Natural killer cell (primary cell): ENCODE results near the gene IFNA5. TPM values are rescaled to one million over a fixed set of nuclear protein-coding genes. Genes with fewer than 3 reads are reported as not detected.

Experiments used
- ATAC-seq, 3 donors: fragments of 150-1000 bp in 2 of 3; fragments of 200-7000 bp in 1 of 3; cut with Tn5 transposase; 1 replicate in 1 of 3; 2 replicates in 2 of 3; pipeline ENCODE4 v1.10.0; 2021; ENCODE audit warnings: mild to moderate bottlenecking in 2 of 3, moderate library complexity in 2 of 3
- DNase-seq, 2 donors: peaks; one replicate each; pipeline versions ENCODE4 v3.0.0 to v3.0.0-alpha.2; 2013 to 2021; ENCODE audit warnings: mixed read lengths in 1 of 2
- H3K27ac ChIP-seq: one replicate; pipeline ENCODE4 v1.5.1; 2013; ENCODE audit warnings: mild to moderate bottlenecking, low read length
- H3K27me3 ChIP-seq: one replicate; pipeline ENCODE4 v1.6.1; 2013; ENCODE audit warnings: low read length; ENCODE audit not compliant: control insufficient read depth, insufficient read depth
- H3K36me3 ChIP-seq: one replicate; pipeline ENCODE4 v1.6.1; 2013; ENCODE audit warnings: low read length; ENCODE audit not compliant: control insufficient read depth, insufficient read depth
- H3K4me1 ChIP-seq: one replicate; pipeline ENCODE4 v1.6.1; 2013; ENCODE audit warnings: low read length; ENCODE audit not compliant: control insufficient read depth, insufficient read depth
- H3K4me3 ChIP-seq: one replicate; pipeline ENCODE4 v1.5.1; 2013; ENCODE audit warnings: low read length
- H3K9me3 ChIP-seq: one replicate; pipeline ENCODE4 v1.6.1; 2013; ENCODE audit warnings: low read length; ENCODE audit not compliant: control insufficient read depth, insufficient read depth
- H3K27ac Mint-ChIP-seq, 2 donors: one replicate each; pipeline ENCODE4 v1.8.0; 2022; ENCODE audit warnings: mild to moderate bottlenecking in 2 of 2, mixed read lengths in 2 of 2, moderate library complexity in 1 of 2
- H3K27me3 Mint-ChIP-seq, 2 donors: one replicate each; pipeline ENCODE4 v1.8.0; 2022; ENCODE audit warnings: low read depth in 2 of 2, mixed read lengths in 2 of 2
- H3K36me3 Mint-ChIP-seq: one replicate; pipeline ENCODE4 v1.8.0; 2022; ENCODE audit warnings: mixed read lengths
- H3K4me1 Mint-ChIP-seq, 2 donors: one replicate each; pipeline ENCODE4 v1.8.0; 2022; ENCODE audit warnings: mixed read lengths in 2 of 2
- H3K4me3 Mint-ChIP-seq: one replicate; pipeline ENCODE4 v1.8.0; 2022; ENCODE audit warnings: mild to moderate bottlenecking, moderate library complexity, mixed read lengths
- H3K9me3 Mint-ChIP-seq, 2 donors: one replicate each; pipeline ENCODE4 v1.8.0; 2022; ENCODE audit warnings: mixed read lengths in 2 of 2
- WGBS: methylation state at CpG from one replicate; pipeline ENCODE4 v1.1.7; 2013; ENCODE audit warnings: missing lambda C conversion rate; ENCODE audit not compliant: insufficient coverage; 5-methylcytosine and 5-hydroxymethylcytosine counted together
- intact Hi-C: fragments of 100-400 bp; cut with micrococcal nuclease; formaldehyde crosslinking; loops from one replicate; pipeline ENCODE4 v1.14.2; 2022
- total RNA-seq, 4 donors: library from RNA; stranded (reverse); fragments of 120-200 nt in 1 of 4; gene quantifications; one replicate each; pipeline versions ENCODE4 v1.2.3 to v1.2.4, GENCODE V29; 2013 to 2022
- TF ChIP-seq, protein P1 (sequence below): fragments of 200-600 bp; IDR thresholded peaks from one replicate; pipeline ENCODE4 v1.8.0; 2022; ENCODE audit warnings: antibody characterized with exemption

IFNA5 gene
- total RNA-seq: not detected
- 0.14 TPM for total RNA-seq (2013)

- 67% methylated on average over 1 of the region's 2 CpGs for WGBS
- no peak for DNase-seq
- no peaks in the 10 kb centered on the region for H3K36me3 ChIP-seq
- no peak within 1 kb of the TSS for H3K4me3 ChIP-seq
- no peaks in the 10 kb centered on the region for H3K4me1 ChIP-seq
- no peaks in the 10 kb centered on the region for H3K9me3 ChIP-seq
- ATAC-seq: no peak
- Mint-ChIP-seq H3K27ac (no peak within 1 kb of the TSS), H3K9me3 (no peaks in the 10 kb centered on the region), H3K27me3 (peaks cover 37 to 48% of the 10 kb centered on the region in 2 donors), H3K4me1 (no peaks in the 10 kb centered on the region), H3K4me3 (no peak within 1 kb of the TSS), H3K36me3 (no peaks in the 10 kb centered on the region)
- H3K27me3 ChIP-seq: no peaks in the 10 kb centered on the region
- H3K27ac ChIP-seq: no peak within 1 kb of the TSS
- intact Hi-C loops: no loop called here
- TF ChIP-seq, protein P1, sequence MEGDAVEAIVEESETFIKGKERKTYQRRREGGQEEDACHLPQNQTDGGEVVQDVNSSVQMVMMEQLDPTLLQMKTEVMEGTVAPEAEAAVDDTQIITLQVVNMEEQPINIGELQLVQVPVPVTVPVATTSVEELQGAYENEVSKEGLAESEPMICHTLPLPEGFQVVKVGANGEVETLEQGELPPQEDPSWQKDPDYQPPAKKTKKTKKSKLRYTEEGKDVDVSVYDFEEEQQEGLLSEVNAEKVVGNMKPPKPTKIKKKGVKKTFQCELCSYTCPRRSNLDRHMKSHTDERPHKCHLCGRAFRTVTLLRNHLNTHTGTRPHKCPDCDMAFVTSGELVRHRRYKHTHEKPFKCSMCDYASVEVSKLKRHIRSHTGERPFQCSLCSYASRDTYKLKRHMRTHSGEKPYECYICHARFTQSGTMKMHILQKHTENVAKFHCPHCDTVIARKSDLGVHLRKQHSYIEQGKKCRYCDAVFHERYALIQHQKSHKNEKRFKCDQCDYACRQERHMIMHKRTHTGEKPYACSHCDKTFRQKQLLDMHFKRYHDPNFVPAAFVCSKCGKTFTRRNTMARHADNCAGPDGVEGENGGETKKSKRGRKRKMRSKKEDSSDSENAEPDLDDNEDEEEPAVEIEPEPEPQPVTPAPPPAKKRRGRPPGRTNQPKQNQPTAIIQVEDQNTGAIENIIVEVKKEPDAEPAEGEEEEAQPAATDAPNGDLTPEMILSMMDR: no peak
These were observed at the start of gene IFNA5 for GRCh38 chr9:21305213-21305612. IFNA5 (minus strand) TSS chr9:21305313; CDS start chr9:21305256, 57 bp downstream.

- DNase-seq: no peak
- Mint-ChIP-seq H3K4me3 (no peak within 1 kb of the TSS), H3K27ac (no peak within 1 kb of the TSS), H3K27me3 (peaks cover 26 to 36% of the 10 kb centered on the region in 2 donors), H3K36me3 (no peaks in the 10 kb centered on the region), H3K4me1 (no peaks in the 10 kb centered on the region), H3K9me3 (peaks cover 0 to 4% of the 10 kb centered on the region in 2 donors)
- TF ChIP-seq, protein P1: no peak
- no peak within 1 kb of the TSS for H3K4me3 ChIP-seq
- H3K27me3 ChIP-seq: peaks cover 2% of the 10 kb centered on the region
- no peak for ATAC-seq
- H3K36me3 ChIP-seq: no peaks in the 10 kb centered on the region
- no peaks in the 10 kb centered on the region for H3K4me1 ChIP-seq
- intact Hi-C loops: no loop called here
- no peak within 1 kb of the TSS for H3K27ac ChIP-seq
- no peaks in the 10 kb centered on the region for H3K9me3 ChIP-seq
- WGBS: no CpG with 5 or more reads among the region's 1 CpG
These were observed 45.7 kb upstream of the IFNA5 start, which contains the start of gene IFNA6 for GRCh38 chr9:21350787-21351186. IFNA6 (minus strand) TSS chr9:21350887; CDS start chr9:21350887, 0 bp downstream.

GRCh38 chr9:21348430-21348970 lies 43.4 kb upstream of the IFNA5 start:
- no peak overlapping the region for H3K4me3 Mint-ChIP-seq
- H3K27me3 Mint-ChIP-seq: peaks cover 32 to 46% of the 10 kb centered on the region in 2 donors
- Histone ChIP-seq H3K4me3 (no peak overlapping the region), H3K9me3 (no peaks in the 10 kb centered on the region), H3K27me3 (peaks cover 2% of the 10 kb centered on the region), H3K36me3 (no peaks in the 10 kb centered on the region), H3K4me1 (no peaks in the 10 kb centered on the region), H3K27ac (no peak overlapping the region)
- H3K4me1 Mint-ChIP-seq: no peaks in the 10 kb centered on the region
- 83% methylated on average over 3 of the region's 3 CpGs for WGBS
- ATAC-seq: no peak
- H3K9me3 Mint-ChIP-seq: no peaks in the 10 kb centered on the region
- no peak overlapping the region for H3K27ac Mint-ChIP-seq
- no peaks in the 10 kb centered on the region for H3K36me3 Mint-ChIP-seq
- DNase-seq: no peak
- TF ChIP-seq, protein P1: no peak
- intact Hi-C loops: no loop called here

GRCh38 chr9:21340735-21341134 lies 35.6 kb upstream of the IFNA5 start:
- H3K9me3 ChIP-seq: no peaks in the 10 kb centered on the region
- H3K4me1 ChIP-seq: no peaks in the 10 kb centered on the region
- TF ChIP-seq, protein P1: no peak

More at GRCh38 chr9:21340735-21341134, 35.6 kb upstream of the IFNA5 start:
- Histone ChIP-seq H3K27me3 (no peaks in the 10 kb centered on the region), H3K27ac (no peak overlapping the region), H3K4me3 (no peak overlapping the region), H3K36me3 (no peaks in the 10 kb centered on the region)
- Mint-ChIP-seq H3K4me1 (peaks cover 0 to 6% of the 10 kb centered on the region in 2 donors), H3K9me3 (no peaks in the 10 kb centered on the region), H3K27me3 (peaks cover 29 to 33% of the 10 kb centered on the region in 2 donors), H3K36me3 (no peaks in the 10 kb centered on the region), H3K4me3 (no peak overlapping the region), H3K27ac (no peak overlapping the region)
- intact Hi-C loops: no loop called here
- 96% methylated on average over 4 of the region's 4 CpGs for WGBS
- no peak for ATAC-seq
- no peak for DNase-seq
